Gastroesophageal sphincter (tissue), 4 donors: ENCODE measurements around the gene IFI27L2. TPM values are rescaled to one million over a fixed set of nuclear protein-coding genes. Genes with fewer than 3 reads are reported as not detected.

Source experiments
- ATAC-seq: fragments of 150-250 bp; one replicate; pipeline ENCODE4 v1.9.1; 2016; ENCODE audit warnings: mild to moderate bottlenecking, moderate library complexity
- H3K27ac ChIP-seq, 4 donors: fragments of 200-600 bp; sonication (generic) in 3 of 4; 1 replicate in 3 of 4; 2 replicates in 1 of 4; pipeline ENCODE4 v1.5.1; 2016 to 2019
- H3K27me3 ChIP-seq: fragments of 200-600 bp; sonication (generic); one replicate; pipeline ENCODE4 v1.5.1; 2019
- H3K36me3 ChIP-seq, 2 donors: fragments of 200-600 bp; sonication (generic); one replicate each; pipeline ENCODE4 v1.5.1; 2019; ENCODE audit warnings: control low read depth in 1 of 2
- H3K4me1 ChIP-seq, 3 donors: fragments of 200-600 bp; sonication (generic); 1 replicate in 2 of 3; 2 replicates in 1 of 3; pipeline ENCODE4 v1.5.1; 2016 to 2019; ENCODE audit warnings: control low read depth in 2 of 3
- H3K4me3 ChIP-seq, 2 donors: fragments of 200-600 bp; sonication (generic); one replicate each; pipeline ENCODE4 v1.5.1; 2019; ENCODE audit warnings: mild to moderate bottlenecking in 1 of 2, moderate library complexity in 1 of 2
- H3K9me3 ChIP-seq, 3 donors: fragments of 200-600 bp; sonication (generic); one replicate each; pipeline ENCODE4 v1.5.1; 2017 to 2019; ENCODE audit warnings: control low read depth in 2 of 3
- EP300 ChIP-seq: sonication (generic); formaldehyde crosslinking; IDR thresholded peaks from one replicate; pipeline ENCODE4 v1.6.1; 2017; ENCODE audit warnings: antibody characterized with exemption, mild to moderate bottlenecking
- POLR2A ChIP-seq, 2 donors: fragments of 450-650 bp; IDR thresholded peaks; one replicate each; pipeline ENCODE4 v1.6.1; 2017; ENCODE audit warnings: antibody characterized with exemption in 2 of 2, mild to moderate bottlenecking in 2 of 2, moderate library complexity in 1 of 2
- POLR2AphosphoS5 ChIP-seq: sonication (generic); formaldehyde crosslinking; IDR thresholded peaks from one replicate; pipeline ENCODE4 v1.6.1; 2017; ENCODE audit warnings: antibody characterized with exemption
- WGBS, 2 donors: methylation state at CpG; one replicate each; pipeline ENCODE4 v1.1.5; 2018; ENCODE audit warnings: low coverage in 1 of 2; 5-methylcytosine and 5-hydroxymethylcytosine counted together
- total RNA-seq, 4 donors: library from RNA; depleted of rRNA; stranded (reverse); fragments of >200 nt; gene quantifications; one replicate each; pipeline ENCODE4 v1.1.0, GENCODE V29; 2016
- TF ChIP-seq, protein P1 (sequence below), 4 experiments: fragments of 200-600 bp in 2 of 4; fragments of 450-650 bp in 2 of 4; sonication (generic) in 1 of 4; IDR thresholded peaks; one replicate each; pipeline ENCODE4 v1.5.1; 2017 to 2019; ENCODE audit warnings: antibody characterized with exemption in 4 of 4, mild to moderate bottlenecking in 2 of 4, moderate library complexity in 2 of 4

The IFI27L2 gene
- total RNA-seq, 4 donors from 2014 or later: 25.7 to 67.2 (median 52.2) TPM

GRCh38 chr14:94080621-94081385 lies 48.6 kb downstream of the IFI27L2 start, which contains the start of the genes DDX24 and IFI27L1:
Gene DDX24 (minus strand): TSS chr14:94081202. CDS start chr14:94079742, 1,460 bp downstream.
Gene IFI27L1 (plus strand): TSS chr14:94081310. CDS start chr14:94096938, 15,628 bp downstream.
- Histone ChIP-seq H3K27me3 (no peaks in the 10 kb centered on the region), H3K4me1 (peaks cover 19 to 51% (median 23%) of the 10 kb centered on the region in 3 donors), H3K9me3 (no peaks in the 10 kb centered on the region), H3K36me3 (peaks cover 0 to 24% of the 10 kb centered on the region in 2 donors), H3K27ac (peak within 1 kb of the TSS; percentile 76 to 97 (median 95)), H3K4me3 (peak within 1 kb of the TSS; percentile 83 to 99)
- WGBS, 2 donors: 0 to 1% methylated on average over 16 to 22 of the region's 77 CpGs
- TF ChIP-seq, protein P1, sequence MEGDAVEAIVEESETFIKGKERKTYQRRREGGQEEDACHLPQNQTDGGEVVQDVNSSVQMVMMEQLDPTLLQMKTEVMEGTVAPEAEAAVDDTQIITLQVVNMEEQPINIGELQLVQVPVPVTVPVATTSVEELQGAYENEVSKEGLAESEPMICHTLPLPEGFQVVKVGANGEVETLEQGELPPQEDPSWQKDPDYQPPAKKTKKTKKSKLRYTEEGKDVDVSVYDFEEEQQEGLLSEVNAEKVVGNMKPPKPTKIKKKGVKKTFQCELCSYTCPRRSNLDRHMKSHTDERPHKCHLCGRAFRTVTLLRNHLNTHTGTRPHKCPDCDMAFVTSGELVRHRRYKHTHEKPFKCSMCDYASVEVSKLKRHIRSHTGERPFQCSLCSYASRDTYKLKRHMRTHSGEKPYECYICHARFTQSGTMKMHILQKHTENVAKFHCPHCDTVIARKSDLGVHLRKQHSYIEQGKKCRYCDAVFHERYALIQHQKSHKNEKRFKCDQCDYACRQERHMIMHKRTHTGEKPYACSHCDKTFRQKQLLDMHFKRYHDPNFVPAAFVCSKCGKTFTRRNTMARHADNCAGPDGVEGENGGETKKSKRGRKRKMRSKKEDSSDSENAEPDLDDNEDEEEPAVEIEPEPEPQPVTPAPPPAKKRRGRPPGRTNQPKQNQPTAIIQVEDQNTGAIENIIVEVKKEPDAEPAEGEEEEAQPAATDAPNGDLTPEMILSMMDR (IDR thresholded peaks at IDR 0.05): peak in 1 of 4 experiments; percentile 12
- peak; percentile 97 for TF ChIP-seq POLR2A (IDR thresholded peaks at IDR 0.05)
- peak; percentile 99 for TF ChIP-seq POLR2AphosphoS5
- TF ChIP-seq EP300: no peak
- ATAC-seq: peak; percentile 100

DNA sequence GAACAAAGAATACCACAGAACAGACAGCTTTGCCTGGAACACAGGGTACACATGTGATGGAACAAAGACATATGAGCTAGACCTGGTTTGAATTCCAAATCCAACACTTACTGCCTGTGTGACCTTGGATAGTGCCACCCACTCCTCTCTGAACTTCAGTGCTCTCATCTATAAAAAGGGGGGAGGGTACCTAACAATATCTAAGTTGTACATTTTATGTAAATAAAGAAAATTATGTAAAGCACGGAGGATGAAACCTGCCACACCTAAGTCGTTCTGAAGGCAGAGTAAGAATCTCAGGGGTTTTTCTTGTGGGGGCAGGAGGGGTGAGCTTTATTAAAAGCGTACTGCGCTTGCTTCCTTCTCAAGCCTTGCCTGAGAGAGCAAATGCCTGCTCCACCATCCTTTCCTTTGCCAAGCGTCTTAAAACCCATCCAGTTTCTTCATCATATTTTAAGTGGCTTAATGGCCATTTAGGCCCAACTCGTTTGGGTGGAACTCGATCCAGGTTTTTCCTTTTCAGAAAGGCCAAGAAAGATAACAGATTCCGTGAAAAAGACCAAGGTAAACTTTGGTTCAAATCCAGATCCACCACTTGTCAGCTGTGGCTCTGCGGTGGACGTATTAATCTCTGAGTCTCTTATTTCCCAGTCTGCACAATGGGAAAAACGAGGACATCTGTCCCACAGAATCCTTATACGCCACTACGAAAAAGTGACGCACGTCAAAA lies 49.3 kb downstream of the IFI27L2 start:
- H3K36me3 ChIP-seq: peaks cover 0 to 30% of the 10 kb centered on the region in 2 donors
- no peaks in the 10 kb centered on the region for H3K27me3 ChIP-seq
- peaks cover 19 to 57% (median 23%) of the 10 kb centered on the region in 3 donors for H3K4me1 ChIP-seq
- ATAC-seq: no peak
- WGBS, 2 donors: 1 to 4% methylated on average over 8 to 11 of the region's 15 CpGs
- H3K27ac ChIP-seq: peak overlapping the region; percentile 76 to 97 (median 95)
- peak overlapping the region; percentile 83 to 99 for H3K4me3 ChIP-seq
- H3K9me3 ChIP-seq: no peaks in the 10 kb centered on the region
- TF ChIP-seq POLR2AphosphoS5 (no peak), EP300 (no peak), POLR2A (IDR thresholded peaks at IDR 0.05) (no peak)
- TF ChIP-seq, protein P1 (IDR thresholded peaks at IDR 0.05): no peak

GRCh38 chr14:94077823-94078222 lies 51.6 kb downstream of the IFI27L2 start:
- no peak for ATAC-seq
- Histone ChIP-seq H3K4me1 (peaks cover 19 to 57% (median 23%) of the 10 kb centered on the region in 3 donors), H3K4me3 (peak overlapping the region; percentile 83 to 99), H3K27ac (no peak overlapping the region), H3K9me3 (peaks cover 0 to 7% (median 0%) of the 10 kb centered on the region in 3 donors), H3K36me3 (peaks cover 0 to 42% of the 10 kb centered on the region in 2 donors), H3K27me3 (no peaks in the 10 kb centered on the region)
- 54 to 56% methylated on average over 5 of the region's 5 CpGs for WGBS, 2 donors
- TF ChIP-seq POLR2A (IDR thresholded peaks at IDR 0.05) (no peak), EP300 (no peak), POLR2AphosphoS5 (no peak)
- TF ChIP-seq, protein P1 (IDR thresholded peaks at IDR 0.05): no peak

Other genes starting within 250 kb of the IFI27L2 start
- not detected for gene FAM181A, start 202.3 kb downstream of the IFI27L2 start, total RNA-seq
- 100 to 1,000 TPM; 118 to 208 (median 120) TPM for gene ASB2, start 153.0 kb downstream of the IFI27L2 start, total RNA-seq
- not detected for gene CCDC197, start 132.3 kb downstream of the IFI27L2 start, total RNA-seq
- under 1 TPM; 0.16 to 0.84 (median 0.65) TPM for gene OTUB2, start 103.3 kb downstream of the IFI27L2 start, total RNA-seq
- 100 to 1,000 TPM; 182 to 252 (median 201) TPM for gene DDX24, start 48.4 kb downstream of the IFI27L2 start, total RNA-seq
- gene IFI27L1, start 48.3 kb downstream of the IFI27L2 start, total RNA-seq: 1 to 10 TPM; 3.4 to 9.3 (median 7.4) TPM
- 100 to 1,000 TPM in 3 of 4 donors, 10 to 100 TPM in 1; 61.2 to 247 (median 175) TPM for gene IFI27, start 18.9 kb downstream of the IFI27L2 start, total RNA-seq
- gene PPP4R4, start 44.7 kb upstream of the IFI27L2 start, total RNA-seq: 1 to 10 TPM in 2 of 4 donors, under 1 TPM in 2; 0.12 to 6.5 (median 1.4) TPM
- gene SERPINA10, start 163.7 kb upstream of the IFI27L2 start, total RNA-seq: not detected
- not detected for gene SERPINA6, start 193.7 kb upstream of the IFI27L2 start, total RNA-seq
- not detected for gene SERPINA2, start 237.1 kb upstream of the IFI27L2 start, total RNA-seq